Choroid plexus epithelial cell (primary cell): ENCODE measurements around the gene SLC9A8.
A peak's percentile ranks its signal among the peaks of the same experiment; 100 is the strongest.

Experiments
- DNase-seq: peaks from one replicate; pipeline ENCODE4 v3.0.0-alpha.2; 2010; ENCODE audit warnings: low read depth
- H3K4me3 ChIP-seq: 2 replicates; pipeline ENCODE4 v1.5.1; 2011; ENCODE audit warnings: low read depth, mild to moderate bottlenecking, control low read depth, low read length, moderate library complexity
- CTCF ChIP-seq: conservative IDR thresholded peaks from 2 replicates; pipeline ENCODE4 v1.5.1; 2011; ENCODE audit warnings: low read depth, mild to moderate bottlenecking, control low read depth, inconsistent platforms, low read length, moderate library complexity

SLC9A8 gene

GRCh38 chr20:49851991-49852390 is 39.4 kb downstream of the SLC9A8 start:
- no peak overlapping the region for H3K4me3 ChIP-seq
- no peak for DNase-seq
- TF ChIP-seq CTCF = no peak

- no peak for TF ChIP-seq CTCF
- no peak for DNase-seq
- H3K4me3 ChIP-seq = no peak overlapping the region
These were observed 40.0 kb downstream of the SLC9A8 start for GRCh38 chr20:49852522-49853080.

- peak; percentile 89 for DNase-seq
- no peak for TF ChIP-seq CTCF
- H3K4me3 ChIP-seq = no peak overlapping the region
These were observed 41.0 kb downstream of the SLC9A8 start for GRCh38 chr20:49853640-49854039.

GRCh38 chr20:49854190-49854875 is 41.7 kb downstream of the SLC9A8 start:
- no peak overlapping the region for H3K4me3 ChIP-seq
- no peak for DNase-seq
- no peak for TF ChIP-seq CTCF

- no peak for TF ChIP-seq CTCF
- H3K4me3 ChIP-seq = no peak overlapping the region
- no peak for DNase-seq
These were observed 44.3 kb downstream of the SLC9A8 start for GRCh38 chr20:49856904-49857303.

- TF ChIP-seq CTCF = no peak
- no peak for DNase-seq
- H3K4me3 ChIP-seq = no peak overlapping the region
These were observed 45.5 kb downstream of the SLC9A8 start for GRCh38 chr20:49858076-49858585.

- H3K4me3 ChIP-seq = no peak overlapping the region
- no peak for TF ChIP-seq CTCF
- no peak for DNase-seq
These were observed 46.4 kb downstream of the SLC9A8 start for GRCh38 chr20:49859011-49859410.
